NK-92 (cell line): ENCODE data around the gene CDKN1A.
"Not testable (repeated sequence)": the region's sequence is repeated elsewhere in the genome, so short reads cannot be mapped to it uniquely, and the experiment has no call there.

Experiments
- DNase-seq: peaks from one replicate; lab custom pipeline; 2025; ENCODE audit not compliant: unreplicated experiment; lab: John Stamatoyannopoulos, UW

CDKN1A gene

GRCh38 chr6:36678488-36679042, at the start of gene CDKN1A:
CDKN1A (plus strand) TSS chr6:36678714; CDS start chr6:36684102, 5,388 bp downstream.
- no peak for DNase-seq

- no peak for DNase-seq
Observed at GRCh38 chr6:36629784-36630183, 48.7 kb upstream of the CDKN1A start.

- DNase-seq, result no peak
Observed at GRCh38 chr6:36631326-36632011, 47.0 kb upstream of the CDKN1A start.

GRCh38 chr6:36633370-36633769, 45.1 kb upstream of the CDKN1A start:
- no peak for DNase-seq

- no peak for DNase-seq
Observed at GRCh38 chr6:36633915-36634314, 44.6 kb upstream of the CDKN1A start.

DNA sequence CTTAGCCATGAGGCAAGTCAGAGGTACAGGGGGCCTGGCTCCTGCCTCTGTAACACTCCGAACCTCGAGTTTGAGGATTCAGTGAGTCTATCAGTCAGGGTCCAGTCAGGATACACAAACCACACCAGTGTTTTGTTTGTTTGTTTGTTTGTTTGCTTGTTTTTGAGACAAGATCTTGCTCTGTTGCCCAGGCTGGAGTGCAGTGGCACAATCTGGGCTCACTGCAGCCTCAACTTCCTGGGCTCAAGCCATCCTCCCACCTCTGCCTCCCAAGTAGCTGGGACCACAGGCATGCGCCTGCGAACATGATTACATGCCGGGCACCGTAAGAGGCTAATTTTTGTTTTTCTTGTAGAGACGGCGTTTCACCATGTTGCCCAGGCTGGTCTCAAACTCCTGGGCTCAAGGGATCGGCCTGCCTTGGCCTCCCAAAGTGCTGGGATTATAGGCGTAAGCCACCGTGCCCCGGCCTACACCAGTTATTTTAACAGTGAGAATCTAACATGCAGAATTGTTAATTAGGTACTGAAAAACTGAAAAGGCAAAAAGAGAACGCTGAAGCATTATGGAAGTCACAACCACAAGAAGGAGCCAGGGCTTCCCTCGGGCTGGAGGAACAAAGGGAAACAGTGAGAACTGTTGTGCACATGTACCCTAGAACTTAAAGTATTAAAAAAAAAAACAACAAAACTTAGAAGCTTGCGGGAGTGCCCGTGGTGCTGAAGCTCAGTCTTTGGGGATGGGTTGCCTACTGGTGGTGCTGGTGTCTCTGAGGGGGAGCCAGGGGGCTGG, 44.0 kb upstream of the CDKN1A start:
- no peak for DNase-seq

DNA sequence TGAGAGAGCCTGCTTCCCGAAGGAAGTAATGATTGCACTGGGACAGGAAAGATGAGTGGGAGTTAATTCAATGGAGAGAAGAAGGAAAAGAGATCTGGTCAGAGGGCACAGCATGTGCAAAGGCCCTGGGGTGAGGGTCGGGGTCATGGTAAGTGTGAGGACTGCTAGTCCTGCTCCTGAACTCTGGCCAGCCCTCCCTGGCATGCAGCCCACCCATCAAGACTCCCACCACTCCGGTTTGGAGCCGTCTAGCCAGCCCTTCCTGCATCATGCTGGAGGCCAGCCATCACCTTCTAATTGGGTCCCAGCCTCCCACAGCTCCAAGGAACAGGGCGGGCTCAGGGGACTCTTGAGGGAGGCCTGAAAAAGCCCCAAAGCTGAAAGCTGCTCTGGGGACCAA, 42.2 kb upstream of the CDKN1A start:
- no peak for DNase-seq

DNA sequence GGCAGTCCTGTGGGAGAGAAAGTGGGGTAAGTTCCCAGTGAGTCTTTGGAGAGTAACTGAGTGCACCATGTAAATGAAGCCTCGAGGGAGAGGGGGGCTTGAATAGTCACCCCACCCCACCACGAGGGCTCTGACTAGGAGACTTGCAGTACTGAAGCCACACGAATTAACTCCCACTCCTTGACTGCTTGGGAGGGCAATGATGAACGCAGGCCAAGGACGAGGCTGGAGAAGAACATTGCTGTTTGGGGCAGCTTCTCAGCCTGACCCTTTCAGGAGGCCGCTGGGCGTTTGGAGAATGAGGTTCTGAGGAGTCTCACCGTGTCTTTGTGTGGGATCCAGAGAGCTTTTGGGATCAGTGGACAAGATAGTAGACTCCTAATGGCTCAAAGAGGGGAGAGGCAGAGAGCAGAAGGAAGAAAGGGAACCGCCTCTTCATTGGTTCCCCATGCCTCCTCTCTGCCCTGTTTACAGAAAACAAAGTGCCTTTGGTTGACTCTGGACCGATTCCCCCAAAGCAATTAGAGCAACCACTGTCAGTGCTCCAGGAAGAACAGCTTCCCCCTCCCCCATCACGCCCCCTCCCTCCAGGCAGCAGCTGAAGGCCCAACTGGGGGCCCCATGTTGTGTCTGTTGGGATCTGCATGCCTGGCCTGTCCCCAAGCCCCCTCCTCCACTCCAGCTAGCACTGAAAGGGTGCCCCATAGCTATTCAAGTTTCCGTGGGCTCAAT, 41.7 kb upstream of the CDKN1A start:
- no peak for DNase-seq

GRCh38 chr6:36638579-36638978, 39.9 kb upstream of the CDKN1A start:
- no peak for DNase-seq

DNA sequence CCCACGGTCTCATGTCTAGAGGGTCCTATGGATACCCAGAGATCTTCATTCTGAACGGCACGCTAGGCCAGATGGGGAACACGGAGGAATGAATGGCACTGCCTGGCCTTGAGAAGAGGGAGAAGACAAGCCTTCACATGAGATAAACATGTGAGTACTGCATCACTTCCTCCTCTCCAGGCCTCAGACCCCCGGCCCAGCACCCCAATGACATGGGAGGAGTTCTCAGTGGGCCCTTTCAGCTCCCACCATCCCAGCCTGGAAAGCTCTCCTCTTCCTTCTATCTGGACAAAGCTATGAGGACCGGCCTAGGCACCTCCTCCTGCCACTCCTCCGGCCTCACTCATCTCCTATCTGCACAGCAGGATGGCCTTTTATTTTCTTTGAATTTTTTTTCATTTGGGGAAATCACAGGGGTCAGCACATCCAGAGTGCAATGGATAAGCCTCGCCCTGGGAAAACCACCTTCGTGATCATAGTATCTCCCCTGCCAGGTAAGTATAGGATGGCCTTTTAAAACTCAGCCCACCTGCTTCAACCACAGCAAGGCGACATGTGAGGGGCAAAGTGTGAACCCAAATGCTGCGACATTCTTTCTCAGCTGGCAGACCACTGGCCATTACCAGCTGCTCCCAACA, 39.2 kb upstream of the CDKN1A start:
- no peak for DNase-seq

DNA sequence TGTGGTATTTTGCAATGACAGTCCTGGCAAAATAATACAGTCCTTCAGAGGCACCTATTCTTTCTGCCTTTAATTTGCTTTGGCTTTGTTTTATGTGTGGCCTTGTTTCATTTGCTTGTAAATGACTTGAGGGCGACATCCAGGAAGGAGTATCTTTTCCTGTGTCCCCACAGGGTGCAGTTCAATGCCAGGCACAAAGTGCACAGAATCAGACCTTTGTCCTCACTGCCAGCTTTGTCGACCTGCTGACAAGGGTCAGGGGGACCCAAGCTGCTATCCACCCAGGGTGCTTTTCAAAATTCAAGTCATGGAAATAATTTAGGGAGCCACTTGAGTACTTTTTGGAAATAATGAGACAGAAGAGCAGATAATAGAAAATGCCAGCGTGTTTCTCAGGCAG, 37.0 kb upstream of the CDKN1A start:
- no peak for DNase-seq

DNA sequence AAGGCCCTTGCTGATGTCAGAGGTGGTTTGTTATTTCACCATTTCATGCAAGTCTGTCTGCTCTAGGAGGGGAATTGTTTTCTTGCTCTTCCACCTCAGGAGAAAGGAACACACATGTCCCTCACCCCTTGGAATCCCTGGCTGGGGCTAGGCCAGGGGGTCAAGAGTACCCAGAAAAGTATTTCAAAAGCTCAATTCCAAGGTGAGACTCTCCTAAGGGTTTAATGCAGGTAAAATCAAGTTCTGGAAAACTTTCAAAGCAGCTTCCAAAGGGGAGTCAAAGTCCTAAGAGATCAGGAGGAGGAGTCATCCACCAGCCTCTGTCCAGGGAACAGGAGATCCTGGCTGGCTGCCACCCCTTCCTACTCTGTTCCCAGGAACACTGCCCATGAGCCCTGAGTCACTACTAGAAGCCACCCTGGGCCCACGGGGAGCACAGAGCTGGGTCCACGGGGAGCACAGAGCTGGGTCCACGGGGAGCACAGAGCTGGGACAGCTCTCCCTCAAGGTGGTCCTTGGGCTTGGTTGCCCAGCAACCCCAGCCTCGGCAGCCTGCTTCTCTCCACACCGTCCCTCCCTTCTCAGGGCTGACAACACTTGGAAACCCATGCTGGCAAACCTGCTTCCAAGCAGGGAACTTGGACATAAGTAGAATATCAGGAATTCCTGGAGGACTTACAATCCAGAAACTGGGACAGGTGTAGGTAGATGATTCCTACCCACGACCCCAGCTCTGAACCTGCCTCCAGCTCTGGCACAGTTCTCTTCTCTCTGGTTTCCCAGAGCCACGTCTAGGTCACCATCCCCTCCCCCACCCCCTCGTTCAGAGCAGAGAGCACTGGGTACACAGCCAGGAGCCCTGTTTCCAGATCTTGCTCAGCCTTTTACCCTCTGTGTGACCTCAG, 35.3 kb upstream of the CDKN1A start:
- no peak for DNase-seq

DNA sequence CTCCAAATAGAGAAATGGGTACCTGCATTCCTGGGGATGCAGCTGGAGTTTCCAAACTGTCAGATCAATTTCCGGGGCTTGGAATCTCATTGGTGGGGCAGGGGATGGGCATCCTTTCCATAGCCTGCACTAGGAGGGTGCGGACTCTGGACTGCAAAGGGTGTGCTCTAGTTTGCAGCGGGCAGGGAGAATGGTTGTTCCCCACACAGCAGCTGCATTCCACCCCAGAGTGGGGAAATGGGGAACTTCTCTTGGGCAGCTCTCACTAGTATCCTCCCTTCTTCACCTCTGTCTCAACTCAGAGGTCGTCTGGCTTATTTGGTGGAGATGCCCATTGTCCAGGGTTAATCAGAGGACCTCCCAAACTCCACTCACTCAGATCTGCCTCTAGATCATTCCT, 34.5 kb upstream of the CDKN1A start:
- DNase-seq, result no peak

DNA sequence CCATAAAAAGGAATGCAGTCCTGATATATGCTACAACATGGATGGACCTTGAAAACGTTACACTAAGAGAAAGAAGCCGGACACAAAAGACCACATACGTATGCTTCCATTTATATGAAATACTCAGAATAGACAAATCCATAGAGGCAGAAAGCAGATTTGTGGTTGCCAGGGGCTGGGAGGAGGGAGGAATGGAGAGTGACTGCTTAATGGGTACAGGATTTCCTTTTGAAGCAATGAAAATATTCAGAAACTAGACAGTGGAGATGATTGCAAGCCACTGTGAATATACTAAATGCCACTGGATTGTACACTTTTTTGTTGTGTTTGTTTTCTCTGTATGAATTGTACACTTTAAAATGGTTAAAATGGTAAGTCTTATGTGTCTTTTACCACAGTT, 29.4 kb upstream of the CDKN1A start:
- DNase-seq, result no peak

DNA sequence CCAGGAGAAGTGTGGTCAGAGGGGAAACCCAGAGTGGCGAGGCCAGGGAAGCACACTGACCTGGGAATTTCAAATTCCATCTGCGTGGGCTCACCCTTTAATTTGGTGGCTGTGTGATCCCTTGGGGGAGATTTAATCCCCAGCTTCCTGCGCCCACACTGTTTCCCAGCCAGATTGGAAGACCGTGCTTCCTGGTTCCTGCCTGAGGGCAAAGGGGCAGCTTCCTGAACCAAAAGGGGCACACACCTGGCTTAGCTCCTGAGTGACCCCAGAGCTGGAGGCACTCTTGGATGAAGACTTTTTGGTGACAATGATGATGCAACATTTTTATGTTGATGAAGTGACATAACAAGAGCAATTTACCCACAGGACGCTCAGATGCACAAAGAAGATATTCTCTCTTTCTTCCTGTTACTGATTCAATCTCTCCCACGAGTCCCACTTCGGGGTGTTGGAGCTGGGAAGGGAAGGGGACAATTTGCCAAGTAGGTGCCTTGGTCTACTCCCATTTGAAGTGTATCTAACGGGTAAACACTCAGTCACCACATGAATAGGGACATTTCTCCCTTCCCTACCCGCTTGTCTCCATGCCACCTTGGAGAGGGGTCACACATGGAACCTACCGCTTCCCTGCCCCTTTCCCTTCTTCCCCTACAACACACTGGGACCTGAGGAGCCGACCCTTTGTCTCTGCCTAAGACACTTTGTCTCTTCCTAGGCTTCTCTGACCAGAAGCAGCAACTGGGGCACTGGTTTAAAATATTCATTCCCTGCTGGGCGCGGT, 28.6 kb upstream of the CDKN1A start:
- no peak for DNase-seq

- no peak for DNase-seq
Observed at GRCh38 chr6:36650848-36651478, 27.6 kb upstream of the CDKN1A start.

GRCh38 chr6:36651659-36652379, 26.7 kb upstream of the CDKN1A start:
- DNase-seq, result no peak

- not testable (repeated sequence) for DNase-seq
Observed at GRCh38 chr6:36654469-36654868, 24.0 kb upstream of the CDKN1A start.
